ENCODE data around the gene ACTR1B. TPM values are rescaled to one million over a fixed set of nuclear protein-coding genes. Genes with fewer than 3 reads are reported as not detected.
A peak's percentile ranks its signal among the peaks of the same experiment; 100 is the strongest.

ACTR1B gene
- total and polyA plus RNA-seq, 2 of the 4 experiments (the other 2 are of a cell fraction): 40.5 to 68.8 TPM

- no peak for TF ChIP-seq CTCF (conservative IDR thresholded peaks at IDR 0.05; ENCODE audit: low read depth, low read length)
Measured at GRCh38 chr2:97702731-97703470, 39.1 kb upstream of the ACTR1B start (continued).

GRCh38 chr2:97701851-97702465 is 38.1 kb upstream of the ACTR1B start:
- Histone ChIP-seq H3K36me3 (ENCODE audit: control insufficient read depth, insufficient read depth, low read length) (no peaks in the 10 kb centered on the region), H3K79me1 (ENCODE audit: low read depth in 1 of 2, low read length in 2 of 2) (no peaks in the 10 kb centered on the region), H3K27me3 (ENCODE audit: control insufficient read depth, insufficient read depth, low read length) (no peaks in the 10 kb centered on the region; the same call in none of the 2 replicates), H3K4me3 (ENCODE audit: insufficient read depth, low read depth, low read length) (no peak overlapping the region), H3K9ac (ENCODE audit: low read depth, low read length) (no peak overlapping the region), H3K9me3 (ENCODE audit: control insufficient read depth, insufficient read depth, low read length) (no peaks in the 10 kb centered on the region), H2AK5ac (ENCODE audit: low read depth, low read length) (no peak overlapping the region), H2BK120ac (ENCODE audit: low read depth, low read length) (no peak overlapping the region), H3K4ac (ENCODE audit: low read depth, low read length) (no peak overlapping the region), H3K27ac (ENCODE audit: insufficient read depth, low read length) (no peak overlapping the region), H2AK9ac (replicated peaks; ENCODE audit: low read depth, low read length, poor library complexity) (no peak overlapping the region), H2BK15ac (ENCODE audit: low read depth, low read length) (no peak overlapping the region), H2AFZ (replicated peaks; ENCODE audit: low read length, poor library complexity) (peak overlapping the region; percentile 35), H3K9me1 (ENCODE audit: insufficient read depth, low read length) (no peaks in the 10 kb centered on the region), H4K5ac (ENCODE audit: low read depth, low read length) (no peak overlapping the region), H4K20me1 (ENCODE audit: insufficient read depth, low read length) (no peaks in the 10 kb centered on the region), H3K56ac (ENCODE audit: extremely low read depth, insufficient read depth, low read length) (no peak overlapping the region), H3K4me2 (ENCODE audit: low read depth, low read length) (no peak overlapping the region), H2BK5ac (ENCODE audit: low read depth, low read length, poor library complexity, severe bottlenecking) (no peak overlapping the region), H3K4me1 (ENCODE audit: control insufficient read depth, insufficient read depth, low read length) (no peaks in the 10 kb centered on the region), H3K18ac (ENCODE audit: low read depth, low read length) (no peak overlapping the region), H4K8ac (ENCODE audit: low read depth in 2 of 2, low read length in 2 of 2) (no peak overlapping the region), H2BK20ac (ENCODE audit: low read depth, low read length) (no peak overlapping the region), H3K23ac (ENCODE audit: low read depth, low read length) (no peak overlapping the region), H3K14ac (replicated peaks; ENCODE audit: low read depth, low read length) (no peak overlapping the region), H4K91ac (ENCODE audit: insufficient read depth, low read depth, low read length) (no peak overlapping the region)
- in situ Hi-C loops (cut with MboI; ENCODE audit: low sequenced_read_pairs): loop anchor here (10.0 kb wide), 1 partner anchor 683 kb away; no protein-coding TSS in a partner anchor
- BruUV-seq (replicated peaks): no TSS peak
- DNase-seq: no peak
- WGBS, 2 experiments (ENCODE audit: extremely low coverage in 2 of 2, insufficient read length in 1 of 2): 48% methylated on average over 3 of the region's 6 CpGs; no CpG with 5 or more reads in 1 of the 2 experiments
- dilution Hi-C loops (cut with HindIII; ENCODE audit: low sequenced_read_pairs, unreplicated experiment): no loop called here
- ChIA-PET POLR2A (ENCODE audit: unreplicated experiment) (no interaction called here), CTCF (interaction anchor here (0.6 to 2.3 kb wide), 3 partner anchors 8 to 681 kb away, joined by 3 to 8 read pairs (median 4); no protein-coding TSS in a partner anchor)
- intact Hi-C loops (cut with micrococcal nuclease): loop anchor here (5.0 to 10.0 kb wide), 4 partner anchors 63 to 1133 kb away; partner anchors contain the start of gene TMEM131
- no peak for ATAC-seq (ENCODE audit: low read depth)
- TF ChIP-seq BHLHE40 (IDR thresholded peaks at IDR 0.05; ENCODE audit: low read depth, low read length): no peak
- no peak for TF ChIP-seq MXI1 (IDR thresholded peaks at IDR 0.05; ENCODE audit: borderline replicate concordance, low read depth, low read length)
- TF ChIP-seq CEBPB (IDR thresholded peaks at IDR 0.05; ENCODE audit: low read depth, low read length): no peak
- no peak for TF ChIP-seq ELK1 (IDR thresholded peaks at IDR 0.05; ENCODE audit: borderline replicate concordance, low read depth, low read length)
- no peak for TF ChIP-seq FOS (IDR thresholded peaks at IDR 0.05; ENCODE audit: low read depth, low read length)
- no peak for TF ChIP-seq NFE2L2 (IDR thresholded peaks at IDR 0.05; ENCODE audit: low read depth, low read length)
- TF ChIP-seq CHD1 (IDR thresholded peaks at IDR 0.05; ENCODE audit: low read depth, low read length): no peak
- TF ChIP-seq MAZ (IDR thresholded peaks at IDR 0.05; ENCODE audit: borderline replicate concordance, low read depth, low read length): no peak
- no peak for TF ChIP-seq RCOR1 (IDR thresholded peaks at IDR 0.05; ENCODE audit: insufficient replicate concordance, low read length)
- TF ChIP-seq POLR2A (IDR thresholded peaks at IDR 0.05; ENCODE audit: low read depth, low read length): no peak
